Measurements from ENCODE around the gene KIF26B.

GRCh38 chr1:245292141-245292540, 137.4 kb downstream of the KIF26B start:
- no peak for TF ChIP-seq CTCF (optimal IDR thresholded peaks at IDR 0.05 in 1 of 3, IDR thresholded peaks at IDR 0.05 in 1 of 3, conservative IDR thresholded peaks at IDR 0.05 in 1 of 3; ENCODE audit: extremely low read depth in 1 of 3, insufficient read depth in 2 of 3, low read length in 3 of 3)
- TF ChIP-seq EZH2 (IDR thresholded peaks at IDR 0.05; ENCODE audit: low read length): no peak
